Chondrocyte (in vitro differentiated cells): ENCODE results near the gene CLDN4. TPM values are rescaled to one million over a fixed set of nuclear protein-coding genes. Genes with fewer than 3 reads are reported as not detected.
A peak's percentile ranks its signal among the peaks of the same experiment; 100 is the strongest.

Source experiments
- DNase-seq: peaks from one replicate; pipeline ENCODE4 v3.0.0; 2021; ENCODE audit warnings: mixed read lengths, low spot score
- H3K27ac Mint-ChIP-seq: one replicate; pipeline ENCODE4 v1.8.0; 2021; ENCODE audit warnings: mild to moderate bottlenecking, moderate library complexity, mixed read lengths; ENCODE audit not compliant: unreplicated experiment
- H3K27me3 Mint-ChIP-seq: 2 replicates; pipeline ENCODE4 v1.8.0; 2021; ENCODE audit warnings: low read depth, mixed read lengths
- H3K36me3 Mint-ChIP-seq: 2 replicates; pipeline ENCODE4 v1.8.0; 2021; ENCODE audit warnings: low read depth, mixed read lengths
- H3K4me1 Mint-ChIP-seq: 2 replicates; pipeline ENCODE4 v1.8.0; 2021; ENCODE audit warnings: low read depth, mild to moderate bottlenecking, mixed read lengths
- H3K4me3 Mint-ChIP-seq: one replicate; pipeline ENCODE4 v1.8.0; 2021; ENCODE audit warnings: mild to moderate bottlenecking, moderate library complexity, mixed read lengths; ENCODE audit not compliant: unreplicated experiment
- H3K9me3 Mint-ChIP-seq: 2 replicates; pipeline ENCODE4 v1.8.0; 2021; ENCODE audit warnings: low read depth, mixed read lengths
- CTCF ChIP-seq: fragments of 200-600 bp; sonication (generic); IDR thresholded peaks from 2 replicates; pipeline ENCODE4 v1.5.0; 2021; ENCODE audit warnings: antibody characterized with exemption, mild to moderate bottlenecking, moderate library complexity
- total RNA-seq: library from RNA; stranded (reverse); gene quantifications from 3 replicates; pipeline ENCODE4 v1.2.1, GENCODE V29; 2021

Gene CLDN4
- total RNA-seq, 1 donor from 2014 or later, result 0.35 TPM

- no peak for DNase-seq
- Mint-ChIP-seq H3K4me1 (peaks cover 21% of the 10 kb centered on the region), H3K4me3 (no peak overlapping the region), H3K36me3 (no peaks in the 10 kb centered on the region), H3K27ac (peak overlapping the region; percentile 79), H3K27me3 (no peaks in the 10 kb centered on the region), H3K9me3 (no peaks in the 10 kb centered on the region)
- no peak for TF ChIP-seq CTCF
These were observed 8.2 kb upstream of the CLDN4 start for GRCh38 chr7:73822319-73823173.

- Mint-ChIP-seq H3K4me1 (peaks cover 27% of the 10 kb centered on the region), H3K4me3 (no peak overlapping the region), H3K36me3 (no peaks in the 10 kb centered on the region), H3K9me3 (no peaks in the 10 kb centered on the region), H3K27ac (peak overlapping the region; percentile 73), H3K27me3 (no peaks in the 10 kb centered on the region)
- no peak for DNase-seq
- no peak for TF ChIP-seq CTCF
These were observed 7.5 kb upstream of the CLDN4 start for GRCh38 chr7:73823257-73823656.

- Mint-ChIP-seq H3K27ac (no peak overlapping the region), H3K4me1 (peaks cover 33% of the 10 kb centered on the region), H3K27me3 (no peaks in the 10 kb centered on the region), H3K36me3 (no peaks in the 10 kb centered on the region), H3K4me3 (no peak overlapping the region), H3K9me3 (no peaks in the 10 kb centered on the region)
- peak; percentile 12 for DNase-seq
- TF ChIP-seq CTCF, result no peak
These were observed 6.8 kb upstream of the CLDN4 start for GRCh38 chr7:73823873-73824592.

GRCh38 chr7:73824986-73825385, 5.8 kb upstream of the CLDN4 start:
- no peak overlapping the region for H3K27ac Mint-ChIP-seq
- no peak overlapping the region for H3K4me3 Mint-ChIP-seq
- H3K9me3 Mint-ChIP-seq, result no peaks in the 10 kb centered on the region
- no peak for TF ChIP-seq CTCF
- H3K27me3 Mint-ChIP-seq, result no peaks in the 10 kb centered on the region
- H3K36me3 Mint-ChIP-seq, result no peaks in the 10 kb centered on the region
- H3K4me1 Mint-ChIP-seq, result peaks cover 33% of the 10 kb centered on the region
- DNase-seq, result no peak

- TF ChIP-seq CTCF, result no peak
- Mint-ChIP-seq H3K27me3 (no peaks in the 10 kb centered on the region), H3K9me3 (no peaks in the 10 kb centered on the region), H3K27ac (no peak overlapping the region), H3K4me1 (peaks cover 25% of the 10 kb centered on the region), H3K4me3 (no peak overlapping the region), H3K36me3 (no peaks in the 10 kb centered on the region)
- no peak for DNase-seq
These were observed 3.2 kb upstream of the CLDN4 start for GRCh38 chr7:73827567-73828106.
